DND-41 (cell line): ENCODE measurements around the gene RBMS1.

Experiments
- ATAC-seq: fragments of 200-7000 bp; cut with Tn5 transposase; 3 replicates; pipeline ENCODE4 v1.9.1; 2021; ENCODE audit warnings: low read depth; ENCODE audit not compliant: insufficient read depth
- DNase-seq: peaks from one replicate; pipeline ENCODE4 v3.0.0-alpha.2; 2020
- H2AFZ ChIP-seq: 2 replicates; pipeline ENCODE4 v1.6.0; 2012; ENCODE audit warnings: low read depth, low read length
- H3K27ac ChIP-seq: 2 replicates; pipeline ENCODE4 v1.5.1; 2012; ENCODE audit warnings: low read length, inconsistent platforms
- H3K27me3 ChIP-seq: fragments of 200-600 bp; sonication (generic); 2 replicates; pipeline ENCODE4 v1.6.0; 2012; ENCODE audit warnings: low read length, mild to moderate bottlenecking, inconsistent platforms; ENCODE audit not compliant: insufficient read depth, poor library complexity
- H3K36me3 ChIP-seq: 2 replicates; pipeline ENCODE4 v1.5.1; 2012; ENCODE audit warnings: low read length, inconsistent platforms; ENCODE audit not compliant: insufficient read depth
- H3K4me1 ChIP-seq: 2 replicates; pipeline ENCODE4 v1.5.1; 2012; ENCODE audit warnings: mild to moderate bottlenecking, low read length; ENCODE audit not compliant: insufficient read depth
- H3K4me2 ChIP-seq: 2 replicates; pipeline ENCODE4 v1.6.0; 2012; ENCODE audit warnings: mild to moderate bottlenecking, moderate library complexity, low read length, inconsistent platforms; ENCODE audit not compliant: insufficient read depth
- H3K4me3 ChIP-seq, 2 experiments: fragments of 200-600 bp in 1 of 2; shearing (Covaris generic) in 1 of 2; 2 replicates each; pipeline ENCODE4 v1.5.1; 2012 to 2016; ENCODE audit warnings: inconsistent platforms in 2 of 2, low read length in 2 of 2, mild to moderate bottlenecking in 2 of 2, low read depth in 1 of 2, moderate library complexity in 1 of 2
- H3K79me2 ChIP-seq: 2 replicates; pipeline ENCODE4 v1.6.0; 2012; ENCODE audit warnings: low read length, inconsistent platforms; ENCODE audit not compliant: insufficient read depth
- H3K9ac ChIP-seq: 2 replicates; pipeline ENCODE4 v1.6.0; 2012; ENCODE audit warnings: low read depth, mild to moderate bottlenecking, inconsistent platforms, low read length, moderate library complexity
- H3K9me3 ChIP-seq: 2 replicates; pipeline ENCODE4 v1.5.1; 2012; ENCODE audit warnings: low read length, moderate library complexity, mild to moderate bottlenecking, inconsistent platforms; ENCODE audit not compliant: insufficient read depth, severe bottlenecking
- H4K20me1 ChIP-seq: 2 replicates; pipeline ENCODE4 v1.6.0; 2012; ENCODE audit warnings: low read length; ENCODE audit not compliant: insufficient read depth
- CTCF ChIP-seq: IDR thresholded peaks from 2 replicates; pipeline ENCODE4 v1.5.1; 2012; ENCODE audit warnings: borderline replicate concordance, low read length, moderate library complexity, mild to moderate bottlenecking; ENCODE audit not compliant: poor library complexity, severe bottlenecking; ENCODE audit errors: extremely low read depth
- EZH2 ChIP-seq: IDR thresholded peaks from 3 replicates; pipeline ENCODE4 v1.6.1; 2012; ENCODE audit warnings: borderline replicate concordance, low read depth, mild to moderate bottlenecking, moderate library complexity, low read length, inconsistent platforms; ENCODE audit not compliant: severe bottlenecking

RBMS1 gene

DNA sequence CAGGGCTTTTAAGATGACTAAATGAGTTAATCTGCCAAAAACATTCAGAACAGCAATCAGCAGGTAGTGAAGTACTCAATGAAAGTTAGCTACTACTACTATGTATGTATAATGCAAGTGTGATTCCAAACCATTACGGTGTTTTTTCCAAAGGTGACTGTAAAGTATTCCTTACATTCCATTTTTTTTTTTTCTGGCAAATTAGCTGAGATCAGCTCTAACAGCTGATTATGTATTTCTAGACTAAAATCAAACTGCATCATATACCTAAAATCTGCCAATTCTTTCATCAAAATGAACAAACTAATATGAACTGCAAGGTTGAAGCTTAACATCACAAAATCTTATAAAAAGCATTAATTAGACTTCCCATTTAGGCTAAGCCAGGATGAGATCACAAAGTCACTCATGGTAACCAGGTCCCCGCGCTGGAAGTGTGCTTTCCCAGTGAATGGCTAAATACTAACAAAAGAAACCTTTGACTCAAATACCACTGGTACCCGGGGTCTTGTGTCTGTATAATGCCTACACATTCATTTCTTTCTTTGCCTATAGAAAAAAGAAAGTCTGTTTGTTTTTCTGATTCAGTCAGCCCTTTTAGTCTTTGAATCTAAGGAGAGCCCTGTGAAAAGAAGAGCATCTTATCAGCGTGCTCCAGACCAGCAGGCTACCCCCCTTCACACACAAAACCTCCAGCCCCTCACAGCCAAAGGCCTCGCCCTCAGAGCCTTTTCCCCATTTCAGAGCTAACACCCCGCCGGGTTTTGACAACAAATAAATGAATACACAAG is 88.3 kb downstream of the RBMS1 start:
- H3K4me1 ChIP-seq = peaks cover 68% of the 10 kb centered on the region
- H3K9me3 ChIP-seq = no peaks in the 10 kb centered on the region
- DNase-seq (no peak), ATAC-seq (no peak)
- TF ChIP-seq CTCF (no peak), EZH2 (no peak)
- H3K9ac ChIP-seq = peak overlapping the region; percentile 87; the same call in 1 of the 2 replicates
- H4K20me1 ChIP-seq = no peaks in the 10 kb centered on the region
- H2AFZ ChIP-seq = no peak overlapping the region
- H3K4me3 ChIP-seq = peak overlapping the region in 1 of 2 experiments; percentile 83; a peak in 1 of 4 replicates
- no peaks in the 10 kb centered on the region; the same call in 1 of the 2 replicates for H3K36me3 ChIP-seq
- H3K79me2 ChIP-seq = peaks cover 64% of the 10 kb centered on the region
- peak overlapping the region; percentile 94 for H3K4me2 ChIP-seq
- no peaks in the 10 kb centered on the region for H3K27me3 ChIP-seq
- H3K27ac ChIP-seq = 0 out of 2 replicates have a peak overlapping the region, but pooled peaks have one; percentile 9

DNA sequence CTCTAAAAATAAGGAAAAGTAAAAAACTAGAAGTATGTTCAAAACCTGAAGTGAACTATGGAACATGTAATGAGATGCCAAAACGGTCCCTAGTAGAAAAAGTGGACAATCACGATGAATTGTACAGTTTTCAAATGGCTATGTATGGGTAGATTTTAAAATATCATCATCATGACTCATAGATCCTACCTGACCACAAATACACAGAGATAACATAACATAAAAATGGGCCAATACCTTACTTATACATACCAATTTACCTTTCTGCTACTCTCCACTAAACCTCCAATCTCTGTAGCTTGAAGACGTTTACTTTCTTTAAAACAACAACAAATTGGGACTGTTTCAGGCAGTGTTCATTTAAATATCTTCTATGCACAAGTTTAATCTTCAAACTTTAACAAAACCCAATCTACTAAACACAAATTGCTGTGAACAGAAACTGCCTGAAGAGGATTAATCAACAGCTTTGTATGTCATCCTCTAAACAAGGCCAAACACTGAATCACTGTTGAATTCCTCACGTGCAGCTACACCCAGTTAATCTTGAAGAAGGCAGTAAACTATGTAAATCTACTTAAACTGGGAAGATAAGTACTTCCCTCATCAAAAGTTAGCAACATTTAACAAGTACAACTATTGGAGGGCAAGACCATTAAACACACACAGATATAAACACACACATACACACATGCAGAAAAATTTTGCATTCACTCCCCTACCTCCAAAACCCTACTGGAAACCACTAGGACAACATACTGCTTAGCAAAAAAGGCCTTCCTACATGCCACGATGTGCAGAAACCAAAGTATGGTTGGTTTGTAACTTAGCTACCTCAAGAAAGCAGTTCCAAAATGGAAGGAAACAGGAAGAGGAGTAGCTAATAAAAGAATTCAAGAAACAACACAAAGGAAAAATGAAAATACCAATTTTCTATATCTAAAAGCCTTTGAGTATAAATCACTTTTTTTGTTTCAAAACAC is 90.3 kb downstream of the RBMS1 start:
- H2AFZ ChIP-seq = no peak overlapping the region
- no peak for DNase-seq
- no peaks in the 10 kb centered on the region; the same call in 1 of the 2 replicates for H4K20me1 ChIP-seq
- H3K9ac ChIP-seq = no peak overlapping the region
- no peak for TF ChIP-seq EZH2
- no peak for TF ChIP-seq CTCF
- H3K4me1 ChIP-seq = peaks cover 58% of the 10 kb centered on the region
- peaks cover 84% of the 10 kb centered on the region for H3K79me2 ChIP-seq
- no peak for ATAC-seq
- no peak overlapping the region for H3K4me3 ChIP-seq
- H3K9me3 ChIP-seq = no peaks in the 10 kb centered on the region
- H3K36me3 ChIP-seq = no peaks in the 10 kb centered on the region; the same call in 1 of the 2 replicates
- H3K27me3 ChIP-seq = no peaks in the 10 kb centered on the region
- H3K27ac ChIP-seq = no peak overlapping the region; the same call in 1 of the 2 replicates
- no peak overlapping the region; the same call in 1 of the 2 replicates for H3K4me2 ChIP-seq

GRCh38 chr2:160402501-160402900 is 91.1 kb downstream of the RBMS1 start:
- Histone ChIP-seq H3K79me2 (peaks cover 92% of the 10 kb centered on the region), H3K4me3 (no peak overlapping the region), H3K4me2 (no peak overlapping the region)

More at GRCh38 chr2:160402501-160402900, 91.1 kb downstream of the RBMS1 start:
- Histone ChIP-seq H3K9ac (no peak overlapping the region), H3K9me3 (no peaks in the 10 kb centered on the region), H3K27ac (no peak overlapping the region), H3K36me3 (no peaks in the 10 kb centered on the region; the same call in 1 of the 2 replicates), H3K27me3 (no peaks in the 10 kb centered on the region), H3K4me1 (peaks cover 53% of the 10 kb centered on the region), H2AFZ (no peak overlapping the region), H4K20me1 (no peaks in the 10 kb centered on the region; the same call in 1 of the 2 replicates)
- DNase-seq (no peak), ATAC-seq (no peak)
- TF ChIP-seq EZH2 = no peak
- TF ChIP-seq CTCF = no peak
